ENCODE data around the gene CLIP4. TPM values are rescaled to one million over a fixed set of nuclear protein-coding genes. Genes with fewer than 3 reads are reported as not detected.

The CLIP4 gene
- polyA plus RNA-seq, 2 of the 4 experiments (the other 2 are of a cell fraction), result 51.1 to 99.1 TPM

- Histone ChIP-seq H3K4me3 (no peak overlapping the region), H3K4me1 (peaks cover 36% of the 10 kb centered on the region), H3K27ac (peak overlapping the region in 1 of 2 experiments; percentile 3; a peak in 2 of 6 replicates), H3K9me3 (no peaks in the 10 kb centered on the region), H3K4me2 (no peak overlapping the region)
- ChIA-PET CTCF (interaction anchor here (0.6 to 5.2 kb wide), 8 partner anchors 9 to 173 kb away, joined by 3 to 36 read pairs (median 4); partner anchors contain the start of gene CLIP4), POLR2A (no interaction called here)
- TF ChIP-seq REST (IDR thresholded peaks at IDR 0.05) (peak; percentile 76), RARB (CRISPR knock-in tag; IDR thresholded peaks at IDR 0.05) (no peak), RAD21 (conservative IDR thresholded peaks at IDR 0.05 in 1 of 2, IDR thresholded peaks at IDR 0.05 in 1 of 2) (no peak)
- FAIRE-seq (no peak), DNase-seq (ENCODE audit: low read depth in 1 of 2, low spot score in 1 of 2) (no peak), ATAC-seq (no peak)
- WGBS (ENCODE audit: missing lambda C conversion rate), result 93% methylated on average over 5 of the region's 5 CpGs
Observed at GRCh38 chr2:29104688-29105087, 10.5 kb upstream of the CLIP4 start.

GRCh38 chr2:29105375-29105774 lies 9.8 kb upstream of the CLIP4 start:
- Histone ChIP-seq H3K9me3 (no peaks in the 10 kb centered on the region), H3K4me3 (no peak overlapping the region), H3K4me1 (peaks cover 42% of the 10 kb centered on the region), H3K27ac (peak overlapping the region; percentile 38 to 70), H3K4me2 (no peak overlapping the region)
- WGBS (ENCODE audit: missing lambda C conversion rate), result 31% methylated on average over 2 of the region's 2 CpGs
- ChIA-PET CTCF (interaction anchor here (0.6 to 5.2 kb wide), 10 partner anchors 10 to 174 kb away, joined by 3 to 36 read pairs (median 3); partner anchors contain the start of gene CLIP4), POLR2A (interaction anchor here (4.2 kb wide), 1 partner anchor 12 kb away, joined by 24 read pairs; no protein-coding TSS in a partner anchor)
- peak in 1 of 2 experiments; percentile 46 for DNase-seq (ENCODE audit: low read depth in 1 of 2, low spot score in 1 of 2)
- TF ChIP-seq CBX8 (IDR thresholded peaks at IDR 0.05) (no peak), CTCF (IDR thresholded peaks at IDR 0.05) (peak; percentile 27; the same call in 2 of the 3 replicates), RAD21 (conservative IDR thresholded peaks at IDR 0.05 in 1 of 2, IDR thresholded peaks at IDR 0.05 in 1 of 2) (peak; percentile 42 to 53; a peak in 4 of 5 replicates), SMC3 (IDR thresholded peaks at IDR 0.05) (peak; percentile 40; the same call in 2 of the 3 replicates)
- FAIRE-seq, result no peak
- peak; percentile 40 to 70; a peak in 4 of 6 replicates for ATAC-seq

GRCh38 chr2:29106256-29106655 lies 9.0 kb upstream of the CLIP4 start:
- ChIA-PET POLR2A (interaction anchor here (4.2 kb wide), 1 partner anchor 11 kb away, joined by 24 read pairs; no protein-coding TSS in a partner anchor), CTCF (interaction anchor here (0.6 to 5.2 kb wide), 5 partner anchors 9 to 967 kb away, joined by 3 to 36 read pairs (median 3); partner anchors contain the start of gene CLIP4)
- Histone ChIP-seq H3K4me2 (no peak overlapping the region), H3K9me3 (no peaks in the 10 kb centered on the region), H3K4me3 (no peak overlapping the region), H3K27ac (peak overlapping the region; percentile 83 to 85; a peak in 4 of 6 replicates), H3K4me1 (peaks cover 51% of the 10 kb centered on the region)
- no peak for FAIRE-seq
- no peak for DNase-seq (ENCODE audit: low read depth in 1 of 2, low spot score in 1 of 2)
- TF ChIP-seq TFCP2L1 (CRISPR knock-in tag; IDR thresholded peaks at IDR 0.05) (no peak), KDM5A (IDR thresholded peaks at IDR 0.05) (no peak), POLR2AphosphoS2 (conservative IDR thresholded peaks at IDR 0.05; ENCODE audit: low read length) (no peak), EHF (CRISPR knock-in tag; IDR thresholded peaks at IDR 0.05) (no peak), EP300 (IDR thresholded peaks at IDR 0.05) (no peak)
- WGBS (ENCODE audit: missing lambda C conversion rate), result 86% methylated on average over 3 of the region's 3 CpGs
- ATAC-seq, result no peak

GRCh38 chr2:29106980-29107388 lies 8.2 kb upstream of the CLIP4 start:
- ChIA-PET POLR2A (interaction anchor here (4.2 kb wide), 1 partner anchor 10 kb away, joined by 24 read pairs; no protein-coding TSS in a partner anchor), CTCF (interaction anchor here (0.6 to 5.2 kb wide), 6 partner anchors 8 to 966 kb away, joined by 3 to 36 read pairs (median 3); partner anchors contain the start of gene CLIP4)
- Histone ChIP-seq H3K9me3 (no peaks in the 10 kb centered on the region), H3K27ac (peak overlapping the region; percentile 83 to 85), H3K4me3 (no peak overlapping the region), H3K4me2 (no peak overlapping the region; the same call in 2 of the 3 replicates), H3K4me1 (peaks cover 54% of the 10 kb centered on the region)
- no peak for ATAC-seq
- no peak for FAIRE-seq
- no peak for DNase-seq (ENCODE audit: low read depth in 1 of 2, low spot score in 1 of 2)
- 75% methylated on average over 2 of the region's 2 CpGs for WGBS (ENCODE audit: missing lambda C conversion rate)
- TF ChIP-seq RNF2 (IDR thresholded peaks at IDR 0.05; ENCODE audit: borderline replicate concordance, low read depth) (no peak), JUNB (IDR thresholded peaks at IDR 0.05) (no peak), ZSCAN20 (CRISPR knock-in tag; IDR thresholded peaks at IDR 0.05) (no peak), MAX (IDR thresholded peaks at IDR 0.05) (no peak), NPAS2 (CRISPR knock-in tag; IDR thresholded peaks at IDR 0.05; ENCODE audit: borderline replicate concordance) (no peak), RCOR1 (IDR thresholded peaks at IDR 0.05; ENCODE audit: low read depth, low read length) (no peak), CEBPB (IDR thresholded peaks at IDR 0.05) (no peak), CBX8 (IDR thresholded peaks at IDR 0.05) (no peak), FOXS1 (CRISPR knock-in tag; IDR thresholded peaks at IDR 0.05) (no peak), GATA3 (IDR thresholded peaks at IDR 0.05; ENCODE audit: borderline replicate concordance) (no peak), NR3C1 (IDR thresholded peaks at IDR 0.05) (no peak), SREBF2 (IDR thresholded peaks at IDR 0.05) (no peak), USF2 (IDR thresholded peaks at IDR 0.05) (no peak), SMC3 (IDR thresholded peaks at IDR 0.05) (no peak), MAFK (IDR thresholded peaks at IDR 0.05; ENCODE audit: partially characterized antibody) (no peak)

All from A549 (cell line).